GM20431 (cell line): ENCODE data around the gene KCNE4.
"Not testable (repeated sequence)": the region's sequence is repeated elsewhere in the genome, so short reads cannot be mapped to it uniquely, and the experiment has no call there.

ENCODE experiments used
- in situ Hi-C: fragments of 300-500 bp; cut with MseI, MboI; formaldehyde crosslinking; loops from one replicate; pipeline ENCODE4 v1.15.0; 2020; ENCODE audit warnings: low sequenced_read_pairs; ENCODE audit not compliant: unreplicated experiment

The KCNE4 gene

DNA sequence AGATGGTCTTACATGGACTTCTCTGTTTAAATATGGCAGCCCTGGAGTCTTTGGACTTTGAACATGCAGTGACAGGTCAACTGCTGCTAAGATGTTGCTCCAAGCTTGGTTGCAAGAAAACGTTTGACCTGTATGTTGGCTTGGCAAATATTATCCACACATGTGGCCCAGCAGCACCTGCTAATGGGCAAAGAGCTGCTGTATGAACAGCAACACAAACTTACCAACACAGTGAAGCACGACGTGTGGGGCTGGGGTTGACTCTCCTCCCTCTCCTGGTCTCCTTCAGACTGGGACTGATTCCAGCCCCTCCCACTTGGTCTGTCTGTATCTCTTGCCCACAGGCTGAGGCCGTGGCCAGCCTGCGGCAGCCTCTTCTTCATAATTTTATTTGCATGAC is 3.8 kb downstream of the KCNE4 start:
- in situ Hi-C loops: no loop called here

DNA sequence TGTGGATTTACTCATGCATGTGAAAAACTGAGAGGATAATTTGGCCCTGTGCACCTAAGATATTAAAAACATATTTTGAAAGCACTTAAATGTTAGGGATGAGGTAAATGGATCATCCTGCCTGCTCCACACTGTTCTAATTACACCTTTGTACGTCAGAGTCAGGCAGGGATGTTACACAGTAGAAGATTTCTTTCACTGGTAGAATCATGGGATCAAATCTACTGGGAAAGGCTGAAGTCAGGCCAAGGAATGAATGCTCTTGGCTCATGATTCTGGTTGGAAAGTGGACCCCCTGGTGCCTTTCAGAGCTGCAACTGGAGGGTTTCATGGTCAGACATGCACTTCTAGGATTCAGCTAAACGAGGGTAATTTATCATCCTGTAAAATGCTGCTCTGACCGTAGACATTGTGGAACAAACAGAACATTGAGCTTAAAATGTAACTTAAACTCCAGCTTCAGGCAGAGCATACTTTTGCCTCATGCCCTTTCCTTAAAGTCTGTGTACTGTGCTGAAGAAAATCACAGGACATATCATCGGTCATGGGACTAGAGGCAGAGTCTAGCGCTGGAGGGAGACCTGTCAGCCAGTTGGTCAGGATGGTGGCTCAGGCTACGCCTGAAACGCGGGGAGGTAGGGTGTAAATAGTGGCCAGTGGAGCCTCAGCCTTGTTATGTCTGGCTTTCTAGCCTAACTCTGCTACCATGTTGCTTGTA is 4.9 kb downstream of the KCNE4 start:
- in situ Hi-C loops: no loop called here

DNA sequence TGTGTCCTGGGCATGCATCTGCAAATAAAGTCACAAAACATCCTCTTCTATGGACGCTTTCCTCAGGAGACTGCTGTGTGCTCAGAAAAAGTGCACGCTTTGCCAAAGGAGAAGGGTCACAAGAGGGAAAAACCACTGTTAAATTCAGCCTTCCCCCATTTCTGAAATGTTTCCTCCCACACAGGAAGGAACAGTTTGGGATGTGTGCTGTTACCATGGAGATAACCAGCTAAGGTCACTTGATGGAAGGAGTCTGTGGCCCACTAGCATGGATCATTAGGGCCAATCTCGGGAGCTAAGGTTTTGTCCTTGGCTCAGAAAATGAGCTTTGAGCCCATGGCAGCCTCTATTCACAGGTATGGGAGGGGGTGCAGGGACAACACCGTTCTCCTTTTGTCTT is 5.6 kb downstream of the KCNE4 start:
- in situ Hi-C loops: no loop called here

DNA sequence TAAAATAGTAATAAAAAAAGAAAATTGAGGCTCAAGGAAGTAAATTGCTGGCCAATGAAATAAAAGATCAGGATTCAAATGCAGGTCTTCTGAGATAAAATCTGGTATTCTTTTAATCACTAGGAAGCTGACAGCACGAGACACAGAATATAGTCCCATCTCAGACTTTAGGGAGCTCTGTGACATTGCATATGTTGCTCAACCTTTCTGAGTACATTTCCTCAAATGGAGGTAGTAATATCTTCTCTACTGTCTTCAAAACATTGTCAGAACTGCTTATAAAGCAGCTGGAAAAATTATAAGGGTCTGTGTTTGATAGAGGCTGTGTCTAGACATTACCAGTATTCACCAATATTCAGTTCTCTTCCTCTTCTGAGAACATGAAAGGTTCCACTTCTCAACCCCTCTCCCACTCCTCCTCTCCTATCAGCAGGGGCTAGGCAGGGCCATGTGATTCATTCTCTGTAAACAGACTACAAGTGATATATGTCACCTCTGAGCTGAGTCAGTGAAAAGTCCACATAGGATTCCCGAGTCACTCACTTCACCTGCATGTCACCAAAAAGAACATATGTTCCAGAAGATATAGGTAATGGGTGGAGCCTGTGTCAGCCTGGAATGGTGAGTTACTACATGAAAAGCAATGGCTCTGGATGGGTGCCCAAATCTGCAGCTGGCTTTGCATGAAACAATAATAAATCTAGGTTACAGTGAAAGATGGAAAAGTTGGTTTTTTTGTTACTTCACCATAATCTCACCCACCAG is 7.1 kb downstream of the KCNE4 start:
- in situ Hi-C loops: no loop called here

DNA sequence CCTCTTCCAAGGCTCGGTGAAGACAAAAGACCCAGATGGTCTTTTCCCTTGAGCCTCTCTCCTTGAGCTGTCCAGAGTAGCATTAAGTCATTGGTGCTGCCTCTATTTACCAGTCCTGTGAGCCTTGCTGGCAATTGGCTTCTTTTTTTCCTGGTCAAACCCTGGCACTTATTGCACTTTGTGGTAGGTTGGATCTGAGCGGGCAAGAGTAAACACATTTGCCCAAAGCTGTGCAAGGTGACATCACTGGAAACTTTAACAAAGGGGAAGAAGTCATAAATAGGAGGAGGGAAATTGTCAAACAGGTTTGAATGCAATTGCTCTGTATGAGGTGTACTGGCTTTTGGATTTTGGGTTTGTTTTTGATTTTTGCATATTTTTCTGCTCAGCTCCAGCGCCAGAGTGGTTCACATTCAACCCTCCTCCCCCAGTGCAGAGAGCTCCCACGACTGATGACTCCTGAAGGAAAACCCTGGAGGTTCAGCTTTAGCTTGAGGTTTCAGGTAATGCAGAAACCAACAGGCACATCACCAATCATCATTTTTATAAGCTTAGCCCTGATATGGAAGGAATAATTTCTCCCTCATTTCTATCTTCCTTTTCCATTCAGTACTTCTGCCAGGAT is 8.3 kb downstream of the KCNE4 start:
- in situ Hi-C loops: no loop called here

DNA sequence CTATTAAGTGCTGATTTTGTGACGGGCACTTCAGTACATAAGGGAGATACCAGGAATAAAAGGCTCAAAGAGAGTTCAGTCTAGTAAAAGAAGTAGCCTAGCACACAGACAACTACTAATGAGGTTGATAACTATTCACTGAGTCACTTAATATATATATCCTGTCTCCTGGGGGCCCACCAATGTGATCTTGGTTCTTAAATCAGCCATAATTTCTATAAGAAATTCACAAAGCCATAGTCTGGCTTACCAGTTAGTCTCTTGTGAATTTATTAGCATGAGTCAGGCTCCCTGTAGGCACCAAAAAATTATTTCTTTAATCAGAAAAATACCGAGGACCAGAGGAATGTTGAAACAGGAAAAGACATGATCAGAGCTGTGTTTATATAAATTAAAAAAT is 10.4 kb downstream of the KCNE4 start:
- in situ Hi-C loops: no loop called here

DNA sequence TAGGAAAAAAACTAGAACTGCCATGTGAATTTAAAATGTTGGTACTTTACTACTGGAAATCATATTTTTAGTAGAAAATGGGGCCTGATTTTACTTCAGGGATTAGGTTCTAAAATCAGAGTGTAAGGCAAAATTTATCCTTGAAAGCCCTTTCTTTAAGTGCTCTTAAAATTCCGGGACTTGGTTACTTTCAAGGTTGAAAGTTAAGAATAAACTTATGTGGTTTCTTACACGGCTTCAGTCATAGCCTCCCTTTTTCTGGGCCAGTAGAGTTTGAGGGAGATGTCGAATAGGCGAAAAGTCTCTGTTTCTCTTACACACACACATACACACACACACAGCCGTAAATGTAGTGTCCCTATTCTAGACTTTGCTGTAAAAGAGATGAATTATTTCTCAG is 13.1 kb downstream of the KCNE4 start:
- in situ Hi-C loops: no loop called here

DNA sequence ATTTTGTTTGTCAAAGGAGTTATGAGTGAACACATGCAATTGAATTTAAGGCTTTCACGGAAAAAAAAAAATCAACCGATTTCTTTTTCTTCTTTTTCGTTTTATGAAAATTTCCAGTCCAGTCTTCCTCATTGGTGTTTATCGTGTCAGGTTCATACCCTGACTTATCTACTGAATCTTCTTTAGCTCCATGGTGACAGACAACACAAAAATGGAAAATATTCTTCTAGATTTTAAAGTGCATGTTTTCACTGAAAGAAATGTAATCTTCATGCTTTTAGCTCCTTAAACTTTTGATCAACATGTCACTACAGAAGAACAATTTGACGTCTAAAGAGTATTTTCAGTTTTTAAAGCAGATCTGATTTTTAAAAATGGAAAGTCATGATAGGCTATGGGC is 14.7 kb downstream of the KCNE4 start:
- in situ Hi-C loops: no loop called here

DNA sequence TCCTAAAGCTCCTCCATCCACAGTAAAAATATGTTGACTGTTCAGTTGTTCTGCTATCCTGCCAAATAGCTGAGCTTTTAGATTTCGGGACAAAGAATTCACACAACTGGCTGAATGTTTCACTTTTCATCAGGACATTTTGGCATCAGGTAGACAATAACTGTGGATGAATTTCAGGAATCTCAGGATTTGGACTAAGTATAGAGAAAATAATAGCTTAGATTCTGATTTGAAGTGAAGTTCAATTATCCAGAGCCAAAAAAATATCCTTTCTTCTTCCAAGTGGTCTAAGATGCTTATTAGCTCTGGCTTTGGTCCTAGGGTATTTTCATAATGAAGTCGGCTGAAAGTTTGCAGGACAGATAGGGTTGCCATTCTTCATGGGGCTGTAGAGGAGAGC is 16.1 kb downstream of the KCNE4 start:
- in situ Hi-C loops: no loop called here

DNA sequence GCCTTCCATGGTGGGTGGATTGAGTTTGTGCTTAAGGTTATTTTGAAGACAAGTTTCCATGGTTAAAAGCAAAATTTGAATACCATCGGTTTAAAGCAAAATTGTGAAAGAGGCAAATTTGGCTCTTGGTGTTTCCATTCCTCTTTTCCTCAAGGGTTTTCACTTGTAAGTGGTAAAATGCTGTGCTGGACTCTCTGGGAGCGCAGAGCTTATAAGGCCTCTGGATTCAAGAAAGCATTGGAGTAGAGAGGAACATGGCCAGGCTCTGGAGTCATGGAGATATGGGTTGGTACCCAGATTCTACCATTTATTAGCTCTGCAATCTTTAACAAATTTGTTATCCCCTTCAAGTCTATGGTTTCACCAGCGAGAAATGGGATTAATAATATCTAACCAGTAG is 17.5 kb downstream of the KCNE4 start:
- in situ Hi-C loops: no loop called here

DNA sequence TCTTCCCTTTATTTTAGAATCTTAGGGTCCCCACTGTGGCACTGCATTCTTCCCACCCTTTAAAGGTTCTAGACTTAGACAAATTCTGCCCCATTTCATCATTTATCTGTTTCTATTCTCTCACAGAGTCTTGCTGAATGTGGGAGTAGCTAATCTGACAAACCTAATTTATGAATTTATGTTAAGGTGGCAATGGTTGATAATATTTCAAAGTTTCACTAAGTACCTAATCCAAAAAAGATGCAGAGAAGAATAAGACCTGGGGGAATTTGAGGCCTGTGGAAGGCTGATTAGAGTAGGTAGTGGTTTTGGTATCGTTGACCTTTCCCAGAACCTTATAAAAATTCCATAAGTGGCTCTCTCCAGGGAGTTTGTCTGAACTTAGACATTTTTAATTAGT is 18.0 kb downstream of the KCNE4 start:
- in situ Hi-C loops: no loop called here

DNA sequence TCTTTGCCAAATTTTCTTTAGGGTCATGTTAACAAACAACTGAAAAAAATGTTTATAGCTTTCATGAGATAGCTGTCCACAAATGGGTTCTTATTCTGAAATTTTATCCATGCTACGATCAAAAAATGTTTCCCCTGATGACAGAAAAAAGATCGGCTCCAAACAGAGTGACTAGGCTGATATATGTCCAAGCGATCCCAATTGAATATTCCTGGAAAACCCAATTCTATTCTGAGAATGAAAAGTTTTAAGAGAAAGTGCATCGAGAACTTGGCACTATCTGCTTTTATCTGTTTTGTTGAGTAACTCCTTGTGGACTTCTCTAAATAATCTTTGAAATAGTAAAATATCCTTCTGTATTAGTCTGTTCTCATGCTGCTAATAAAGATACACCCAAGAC is 19.1 kb downstream of the KCNE4 start:
- in situ Hi-C loops: no loop called here

DNA sequence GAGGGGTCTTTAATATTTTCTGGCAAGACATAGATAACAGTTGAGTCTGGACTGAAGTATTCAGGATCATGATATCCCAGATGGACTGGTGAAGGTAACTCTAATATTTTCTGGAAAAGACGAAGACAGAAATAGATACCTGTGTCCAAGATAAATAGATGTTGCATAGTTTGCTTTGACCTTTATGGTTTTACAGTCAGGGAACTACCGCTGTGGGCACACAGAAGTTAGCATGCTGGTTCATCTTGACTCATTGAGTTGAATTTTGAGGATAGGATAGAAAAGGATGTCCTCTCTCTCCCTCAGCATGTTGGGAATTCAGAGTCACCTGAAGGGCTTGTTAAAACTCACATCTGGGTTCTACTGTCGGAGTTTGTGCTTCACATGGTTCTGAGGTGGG is 20.8 kb downstream of the KCNE4 start:
- in situ Hi-C loops: no loop called here

DNA sequence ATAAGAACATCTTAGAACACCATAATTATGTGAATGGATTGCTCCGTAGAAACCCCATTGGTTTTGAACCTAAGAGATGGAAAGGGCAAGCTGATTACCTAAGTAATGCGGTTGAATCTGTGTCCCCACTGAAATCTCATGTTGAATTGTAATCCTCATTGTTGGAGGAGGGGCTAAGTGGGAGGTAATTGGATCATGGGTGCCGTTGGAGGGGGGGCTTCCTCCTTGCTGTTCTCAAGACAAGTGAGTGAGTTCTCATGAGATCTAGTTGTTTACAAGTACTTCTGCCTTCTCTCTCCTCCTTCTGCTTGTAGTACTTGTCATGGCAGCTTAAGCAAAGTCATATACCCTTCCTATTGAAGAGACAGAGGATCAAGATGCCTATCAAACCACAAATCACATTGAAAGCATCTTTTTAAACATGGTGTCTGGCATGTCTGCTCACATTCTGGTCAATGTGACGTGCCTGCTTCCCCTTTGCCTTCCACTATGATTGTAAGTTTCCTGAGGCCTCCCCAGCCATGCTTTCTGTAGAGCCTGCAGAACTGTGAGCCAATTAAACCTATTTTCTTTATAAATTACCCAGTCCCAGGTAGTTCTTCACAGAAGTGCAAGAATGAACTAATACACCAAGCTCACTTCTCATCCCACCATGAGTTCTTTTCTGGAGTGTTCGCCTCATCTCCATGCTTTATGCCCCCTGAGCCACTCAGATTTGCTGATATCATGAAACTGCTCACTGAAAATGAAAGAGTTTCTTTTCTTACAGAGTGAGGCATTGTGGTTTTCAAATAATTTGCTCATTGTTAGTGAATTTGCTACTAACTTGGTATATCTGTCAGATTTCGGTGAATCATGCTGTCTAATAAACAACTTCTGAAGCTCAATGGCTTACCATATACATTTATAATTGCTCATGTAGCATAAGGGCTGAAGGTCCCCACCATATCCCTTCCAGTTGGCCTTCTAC is 23.6 kb downstream of the KCNE4 start:
- in situ Hi-C loops: no loop called here

DNA sequence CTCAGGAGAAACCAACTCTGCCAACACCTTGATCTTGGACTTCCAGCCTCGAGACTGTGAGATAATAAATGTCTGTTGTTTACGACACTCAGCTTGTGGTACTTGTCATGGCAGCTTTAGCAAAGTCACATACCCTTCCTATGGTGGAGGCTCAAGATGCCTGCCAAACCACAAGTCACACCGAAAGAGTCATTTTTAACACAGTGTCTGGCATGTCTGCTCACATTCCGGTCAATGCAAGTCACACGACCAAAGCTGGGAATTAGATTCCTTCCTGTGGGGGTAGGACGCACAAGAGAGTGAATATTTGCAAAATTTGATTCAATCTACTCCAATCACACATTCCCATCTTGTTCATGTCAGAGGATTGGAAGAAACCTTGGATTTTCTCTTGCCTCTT is 24.6 kb downstream of the KCNE4 start:
- in situ Hi-C loops: no loop called here

DNA sequence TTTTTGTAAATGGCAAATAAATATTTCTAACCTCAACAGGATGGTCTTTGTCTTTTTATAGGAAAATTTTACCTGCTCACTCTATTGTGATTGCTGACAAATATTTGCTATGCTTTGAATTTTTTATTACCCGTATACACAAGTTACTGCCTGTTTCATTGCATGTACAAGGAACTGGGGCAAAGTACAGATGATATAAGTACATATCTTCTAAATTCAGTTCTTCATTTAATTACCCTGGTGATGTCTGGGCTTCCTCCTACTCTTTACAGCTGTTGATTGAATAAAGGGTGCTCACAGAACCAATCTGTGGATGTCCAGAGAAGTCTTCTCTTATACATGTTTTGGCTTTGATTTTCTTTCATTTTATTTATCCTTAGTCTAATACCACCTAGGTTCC is 26.5 kb downstream of the KCNE4 start:
- in situ Hi-C loops: no loop called here

DNA sequence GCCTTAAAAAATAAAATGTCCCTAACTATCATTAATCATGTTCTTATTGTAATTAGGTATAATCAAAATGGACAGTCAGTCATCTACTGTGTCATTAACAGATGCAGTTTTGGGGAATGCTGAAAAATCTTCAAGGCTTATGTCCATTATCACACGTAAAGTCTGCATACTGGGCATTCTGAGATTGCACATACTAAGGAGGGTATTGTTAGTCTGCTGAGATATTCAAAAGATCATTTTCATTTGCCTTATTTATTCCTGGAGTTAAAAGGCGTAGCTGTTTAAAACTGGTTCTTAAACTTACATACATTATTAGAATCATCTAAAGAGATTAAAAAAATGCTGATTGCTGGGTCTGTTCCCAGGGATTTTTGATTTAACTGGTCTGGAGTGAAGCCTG is 27.4 kb downstream of the KCNE4 start:
- in situ Hi-C loops: no loop called here

DNA sequence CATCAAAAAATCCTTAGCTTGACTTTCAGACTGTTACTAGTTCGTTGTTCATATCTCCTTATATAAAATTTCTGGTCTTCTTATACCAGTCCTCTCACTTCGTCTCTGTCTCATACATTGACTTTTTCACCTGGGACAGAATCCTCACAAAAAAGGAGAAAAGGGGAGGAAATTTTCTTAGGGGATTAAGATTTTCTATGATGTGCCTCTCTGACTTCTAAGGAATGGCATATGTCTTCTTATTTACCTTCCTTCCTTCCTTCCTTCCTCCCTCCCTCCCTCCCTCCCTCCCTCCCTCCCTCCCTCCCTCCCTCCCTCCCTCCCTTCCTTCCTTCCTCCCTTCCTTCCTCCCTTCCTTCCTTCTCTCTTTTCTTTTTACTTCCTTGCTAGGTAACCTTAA is 27.9 kb downstream of the KCNE4 start:
- in situ Hi-C loops: no loop called here

DNA sequence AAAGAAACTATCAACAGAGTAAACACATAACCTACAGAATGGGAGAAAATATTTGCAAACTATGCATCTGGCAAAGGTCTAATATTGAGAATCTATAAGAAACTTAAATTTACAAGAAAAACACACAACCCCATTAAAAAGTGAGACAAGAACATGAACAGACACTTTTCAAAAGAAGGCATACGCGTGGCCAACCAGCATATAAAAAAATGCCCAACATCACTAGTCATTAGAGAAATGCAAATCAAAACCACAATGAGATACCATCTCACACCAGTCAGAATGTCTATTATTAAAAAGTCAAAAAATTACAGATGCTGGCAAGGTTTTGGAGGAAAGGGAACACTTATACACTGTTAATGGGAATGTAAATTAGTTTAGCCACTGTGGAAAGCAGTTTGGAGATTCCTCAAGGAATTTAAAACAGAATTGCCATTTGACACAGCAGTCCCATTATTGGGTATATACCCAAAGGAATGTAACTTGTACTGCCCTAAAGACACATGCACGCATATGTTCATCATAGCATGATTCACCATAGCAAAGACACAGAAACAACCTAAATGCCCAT is 28.9 kb downstream of the KCNE4 start:
- in situ Hi-C loops: not testable (repeated sequence)

DNA sequence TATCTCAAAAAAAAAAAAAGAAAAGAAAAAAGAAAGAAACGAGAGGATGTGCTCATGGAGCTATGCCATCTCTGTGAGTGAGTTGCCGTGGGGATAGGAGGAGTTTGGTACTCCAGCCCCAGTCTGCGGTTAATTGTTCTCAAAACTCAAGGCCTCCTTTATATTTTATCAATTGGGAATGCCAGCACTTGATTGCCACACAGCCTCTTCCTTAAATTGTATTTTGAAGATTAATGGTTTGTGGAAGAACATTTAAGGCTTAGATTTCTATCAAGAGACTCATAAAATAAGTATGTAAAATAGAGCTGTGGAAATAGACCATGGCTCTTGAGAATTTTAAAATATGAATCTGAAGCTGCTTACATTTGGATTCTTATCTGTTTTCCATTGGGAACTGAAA is 29.8 kb downstream of the KCNE4 start:
- in situ Hi-C loops: no loop called here
